Left renal cortex interstitium (tissue), 4 donors: ENCODE measurements around the gene GRK3. TPM values are rescaled to one million over a fixed set of nuclear protein-coding genes. Genes with fewer than 3 reads are reported as not detected.
"Not testable (repeated sequence)": the region's sequence is repeated elsewhere in the genome, so short reads cannot be mapped to it uniquely, and the experiment has no call there.

Source experiments
- DNase-seq, 4 donors: peaks; one replicate each; pipeline ENCODE4 v3.0.0-alpha.2; 2013; ENCODE audit warnings: low read depth in 4 of 4, low spot score in 2 of 4, missing footprints in 1 of 4
- polyA plus RNA-seq, 4 donors: library from polyadenylated mRNA; unstranded; fragments of 120-200 nt; gene quantifications; one replicate each; pipeline ENCODE4 v1.2.1, GENCODE V29; 2013; ENCODE audit not compliant: insufficient read length in 4 of 4

The GRK3 gene
- polyA plus RNA-seq, 4 donors: 8.9 to 10.5 (median 9.7) TPM

GRCh38 chr22:25623851-25624250 is 59.4 kb downstream of the GRK3 start:
- no peak for DNase-seq

GRCh38 chr22:25624476-25624875 is 60.0 kb downstream of the GRK3 start:
- DNase-seq: no peak

GRCh38 chr22:25625747-25626623 is 61.5 kb downstream of the GRK3 start:
- DNase-seq: not testable (repeated sequence)

DNA sequence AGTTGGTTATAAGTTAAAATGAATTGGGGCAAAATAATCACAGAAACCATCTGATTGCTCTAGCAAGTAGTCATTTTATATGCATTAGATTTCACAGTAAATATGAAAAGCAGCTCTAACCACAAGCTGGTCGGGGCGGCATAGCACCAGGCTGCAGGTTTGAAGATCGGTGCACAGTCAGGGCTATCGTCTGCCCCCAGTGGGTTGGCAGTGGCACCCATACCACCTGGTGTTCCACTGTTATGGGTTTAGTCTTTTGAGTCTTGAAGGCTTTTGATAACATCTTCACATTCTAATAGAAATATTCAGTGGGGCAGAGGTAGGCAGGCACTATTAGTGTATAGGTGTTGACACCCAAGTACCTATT is 62.1 kb downstream of the GRK3 start:
- DNase-seq: no peak

GRCh38 chr22:25627271-25627852 is 62.9 kb downstream of the GRK3 start:
- no peak for DNase-seq

DNA sequence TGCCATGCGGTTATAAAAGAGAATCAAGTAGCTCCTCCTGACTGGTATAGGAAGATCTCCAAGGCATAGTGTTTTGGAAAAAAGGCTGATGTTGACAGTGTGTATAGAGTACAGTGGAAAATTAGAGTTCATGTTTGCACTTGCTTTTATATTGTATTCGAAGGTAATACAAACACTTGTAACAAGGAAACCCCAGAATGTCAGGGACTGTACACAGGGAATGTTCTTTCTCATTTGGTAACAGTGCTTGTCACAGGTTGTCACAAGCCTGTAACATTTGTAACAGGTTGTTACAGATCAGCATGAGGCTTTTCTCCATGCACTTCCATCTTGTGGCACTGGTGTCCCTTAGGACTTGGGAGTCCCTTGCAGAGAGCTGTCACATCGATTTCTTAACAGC is 64.0 kb downstream of the GRK3 start:
- no peak for DNase-seq

GRCh38 chr22:25629613-25630012 is 65.1 kb downstream of the GRK3 start:
- DNase-seq: no peak

DNA sequence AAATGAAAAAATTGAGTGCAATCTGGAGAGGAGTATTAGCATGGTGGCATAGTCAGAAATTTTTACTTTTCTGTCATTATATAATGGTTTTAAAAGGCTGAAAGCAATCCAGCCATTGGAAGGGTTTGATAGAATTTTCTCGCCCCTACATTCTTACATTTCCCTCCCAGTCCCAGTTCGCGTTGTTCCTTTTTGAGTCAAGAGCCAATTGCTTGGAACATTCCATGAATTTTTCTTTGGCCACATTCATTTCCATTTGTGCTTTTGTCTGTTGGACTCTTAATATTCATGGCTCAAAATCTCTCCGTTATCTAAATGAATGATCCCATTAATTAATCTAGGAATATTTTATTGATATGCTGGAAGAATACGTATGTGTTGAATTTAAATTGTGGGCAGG is 66.0 kb downstream of the GRK3 start:
- DNase-seq: no peak

- no peak for DNase-seq
These were observed 71.8 kb downstream of the GRK3 start for GRCh38 chr22:25636323-25636722.

GRCh38 chr22:25637032-25637431 is 72.6 kb downstream of the GRK3 start:
- no peak for DNase-seq

- DNase-seq: no peak
These were observed 73.2 kb downstream of the GRK3 start for GRCh38 chr22:25637672-25638071.

DNA sequence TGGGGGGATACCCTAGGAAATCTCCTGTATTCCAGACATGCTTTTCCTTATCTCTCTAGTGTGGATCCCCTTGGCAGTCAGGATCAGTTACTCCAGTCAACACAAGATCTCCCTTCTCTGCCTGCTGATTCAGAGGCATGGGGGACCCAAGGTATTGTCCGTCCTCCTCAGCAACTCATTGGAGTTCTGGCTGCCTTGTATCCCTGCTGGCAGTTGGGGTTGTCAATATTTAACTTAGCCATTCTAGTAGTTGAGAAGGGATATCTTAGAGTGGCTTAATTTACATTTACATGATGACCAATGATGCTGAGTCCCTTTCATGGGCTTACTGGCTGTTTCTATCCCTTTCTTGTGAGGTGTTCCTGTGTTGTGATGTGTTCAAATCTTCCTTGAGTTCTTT is 74.2 kb downstream of the GRK3 start:
- DNase-seq: no peak

DNA sequence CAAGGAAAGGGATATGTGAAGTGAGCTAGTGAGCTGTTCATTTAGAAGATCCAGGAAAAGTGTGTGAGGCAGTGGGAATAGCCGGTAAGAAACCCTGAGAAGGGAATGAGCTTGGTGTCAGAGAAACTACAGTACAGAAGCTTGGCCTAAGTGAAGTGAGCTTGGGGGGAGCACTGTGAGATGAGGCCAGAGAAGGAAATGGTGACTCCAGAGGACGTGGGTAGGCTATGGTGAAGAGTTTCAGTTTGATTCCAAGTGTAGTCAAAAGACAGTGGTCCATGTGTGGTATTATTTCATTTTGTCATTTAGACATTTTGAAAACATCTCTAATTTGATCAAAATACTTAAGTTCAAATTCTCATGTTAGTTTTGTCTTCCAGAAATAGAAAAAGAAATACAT is 77.2 kb downstream of the GRK3 start:
- no peak for DNase-seq

DNA sequence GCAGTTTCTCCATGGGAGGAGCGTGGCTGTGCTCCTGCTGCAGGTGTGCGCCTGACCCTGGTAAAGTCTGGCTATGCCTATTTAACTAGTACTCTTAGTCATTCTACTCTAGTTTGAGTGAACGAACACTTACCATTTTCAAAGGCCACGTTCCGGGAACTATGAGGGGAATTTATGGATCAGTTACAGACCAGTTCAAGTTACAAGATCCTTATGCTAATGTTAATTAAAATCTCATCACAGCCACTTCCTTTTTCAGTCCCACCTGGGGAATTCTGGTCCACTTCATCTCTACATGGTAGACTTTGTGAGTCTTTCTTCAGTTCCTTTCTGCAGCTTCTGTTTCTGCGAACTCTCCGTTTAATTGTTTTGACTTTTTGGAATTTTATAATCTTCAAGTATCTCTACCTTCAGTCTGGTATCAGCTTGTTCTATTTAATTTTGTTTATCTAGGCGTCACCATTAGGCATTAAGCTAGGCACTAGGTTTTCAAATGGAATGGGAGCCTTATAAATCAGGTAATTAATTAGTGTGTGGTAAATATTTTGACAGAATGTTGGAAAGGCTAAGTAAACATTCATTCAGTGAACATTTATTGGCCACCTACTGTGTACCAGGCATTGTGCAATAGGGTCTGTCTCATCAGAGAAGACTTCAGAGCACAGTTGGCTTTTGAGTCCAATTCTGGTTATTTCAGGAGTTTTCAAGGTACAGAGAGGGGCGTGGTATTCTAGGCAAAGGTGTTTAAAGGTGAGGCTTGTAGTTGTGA is 78.9 kb downstream of the GRK3 start:
- DNase-seq: no peak

- DNase-seq: no peak
These were observed 79.6 kb downstream of the GRK3 start for GRCh38 chr22:25644122-25644521.

DNA sequence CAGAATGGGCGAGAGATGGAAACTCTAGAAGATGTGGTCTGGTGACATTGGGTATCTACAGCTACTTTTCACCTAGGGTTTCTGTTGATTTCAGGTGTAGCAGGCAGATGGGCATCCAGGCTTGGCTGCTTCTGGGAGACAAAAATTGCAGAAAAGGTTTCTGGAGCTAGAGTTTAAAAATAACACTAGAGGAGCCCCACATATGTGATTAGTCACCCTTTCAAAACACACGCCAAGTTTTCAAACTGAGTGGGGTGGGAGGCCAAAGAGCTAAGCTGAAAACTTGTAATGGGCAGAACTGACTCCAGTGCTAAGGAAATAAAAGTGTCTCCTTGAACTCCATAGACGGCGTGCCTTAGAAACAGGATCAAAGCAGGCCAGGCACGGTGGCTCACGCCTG is 80.8 kb downstream of the GRK3 start:
- DNase-seq: no peak

DNA sequence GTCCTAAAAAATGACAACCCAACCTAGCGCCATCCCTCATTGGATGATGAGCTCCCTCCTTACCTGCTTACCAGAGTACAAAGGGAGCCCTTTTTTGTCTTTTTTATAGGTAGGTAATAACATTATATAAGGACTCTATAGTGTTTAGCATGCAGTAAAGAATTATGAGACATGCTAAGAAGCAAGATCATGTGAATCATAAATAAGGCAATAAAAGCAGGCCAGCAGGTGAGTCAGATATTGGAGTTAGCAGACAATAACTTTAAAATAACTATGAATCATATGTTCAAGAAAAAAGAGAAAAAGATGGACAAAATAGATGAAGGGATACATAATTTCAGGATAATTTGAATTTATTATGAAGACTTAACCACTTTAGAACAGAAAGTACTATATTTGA is 81.5 kb downstream of the GRK3 start:
- no peak for DNase-seq

- DNase-seq: no peak
These were observed 86.4 kb downstream of the GRK3 start for GRCh38 chr22:25650833-25651232.

DNA sequence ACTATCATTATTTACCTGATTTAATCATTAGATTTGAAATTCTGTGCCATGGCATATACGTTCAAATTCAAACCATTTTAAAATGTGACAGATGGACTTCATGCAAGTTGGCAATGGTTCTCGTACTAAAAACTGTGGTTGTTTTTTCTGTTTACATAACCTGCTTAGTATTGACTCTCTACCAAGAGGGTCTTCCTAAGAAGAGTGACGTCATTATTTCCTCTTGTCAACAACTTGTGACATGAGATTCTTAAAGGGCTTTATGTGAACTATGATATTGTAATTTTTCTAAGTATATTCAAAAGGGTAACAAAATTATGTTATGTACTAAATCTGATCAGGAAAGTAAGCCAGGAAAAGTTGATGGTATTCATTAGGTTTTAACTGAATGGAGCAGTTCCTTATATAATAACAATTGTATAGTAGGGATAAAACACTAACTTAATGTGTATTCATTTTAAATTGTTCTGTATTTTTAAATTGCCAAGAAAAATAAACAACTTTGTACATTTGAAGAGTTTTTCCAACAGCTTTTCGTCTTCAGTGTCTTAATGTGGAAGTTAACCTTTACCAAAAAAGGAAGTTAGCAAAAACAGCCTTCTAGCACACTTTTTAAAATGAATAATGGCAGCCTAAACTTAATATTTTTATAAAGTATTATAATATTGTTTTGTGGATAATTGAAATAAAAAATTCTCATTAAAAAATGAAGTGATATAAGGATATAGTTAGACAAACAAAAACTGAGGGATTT is 87.0 kb downstream of the GRK3 start:
- no peak for DNase-seq

DNA sequence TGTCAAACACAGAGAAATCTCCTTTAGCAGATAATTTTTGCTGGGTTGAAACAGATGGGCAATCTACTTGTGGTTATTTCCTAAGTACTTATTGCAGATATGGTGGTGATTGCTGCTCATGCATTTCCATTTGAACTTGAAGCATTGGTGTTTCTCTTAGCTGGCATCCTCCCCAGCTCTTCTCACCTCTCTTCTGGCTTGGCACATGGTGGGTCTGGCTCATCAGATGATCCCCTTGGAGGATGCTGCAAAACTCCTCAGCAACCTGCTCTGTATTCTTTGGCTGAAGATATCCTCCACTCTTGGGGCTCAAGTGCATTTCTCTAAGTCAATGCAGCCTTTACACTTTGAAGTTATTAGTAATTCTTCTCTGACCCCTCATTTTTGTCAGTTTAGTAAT is 90.2 kb downstream of the GRK3 start:
- DNase-seq: no peak

DNA sequence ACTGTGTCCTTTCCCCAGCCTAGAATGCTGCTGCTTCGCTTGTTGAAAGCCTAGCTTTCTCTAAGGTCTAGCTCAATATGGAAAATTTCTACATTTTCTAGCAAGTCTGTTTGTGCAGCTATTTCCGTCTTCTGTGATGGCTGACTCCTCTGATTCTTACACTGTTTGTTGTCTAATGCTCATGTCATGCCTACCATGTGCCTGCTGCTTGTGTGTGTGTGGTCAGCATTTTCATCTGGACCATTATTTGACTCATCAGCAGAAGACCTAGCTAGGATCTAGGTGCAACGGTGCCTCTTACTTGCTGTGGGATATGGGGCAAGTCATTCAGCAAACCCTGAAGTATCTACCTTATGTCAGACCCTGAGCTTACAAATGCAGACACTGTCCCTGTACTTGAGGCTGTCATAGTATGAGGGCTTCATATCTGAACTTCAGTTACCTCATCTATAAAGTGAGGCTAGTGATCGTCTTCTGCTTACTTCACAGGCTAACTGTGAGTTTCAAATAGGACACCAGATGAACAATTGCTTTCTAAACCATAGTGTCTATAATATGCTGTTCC is 91.0 kb downstream of the GRK3 start:
- no peak for DNase-seq
